Measurements from ENCODE around the gene SNX18.

SNX18 gene

DNA sequence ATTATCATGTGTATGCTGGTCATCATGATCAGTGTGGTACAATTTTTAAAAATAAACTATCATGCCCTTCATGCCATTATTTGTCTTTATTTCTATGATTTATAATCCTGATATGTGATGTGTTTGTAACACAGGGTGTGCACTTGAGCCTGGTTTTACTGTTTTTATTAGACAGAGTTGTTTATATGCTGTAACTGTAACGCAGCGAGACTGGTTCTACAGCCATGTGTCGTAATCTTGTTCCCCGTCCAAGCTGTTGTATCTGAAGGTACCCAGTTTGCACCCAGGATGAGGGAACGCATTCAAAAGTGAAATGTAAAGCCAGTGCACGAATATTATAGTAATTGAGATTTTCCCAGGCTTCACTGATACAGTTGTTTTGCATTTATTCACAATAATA is 28.2 kb downstream of the SNX18 start:
- no peak for DNase-seq (ENCODE audit: low read depth)
- H3K4me3 ChIP-seq (ENCODE audit: low read depth, low read length): no peak overlapping the region
- in situ Hi-C loops (cut with HindIII; ENCODE audit: low sequenced_read_pairs): no loop called here
- TF ChIP-seq, protein P1, sequence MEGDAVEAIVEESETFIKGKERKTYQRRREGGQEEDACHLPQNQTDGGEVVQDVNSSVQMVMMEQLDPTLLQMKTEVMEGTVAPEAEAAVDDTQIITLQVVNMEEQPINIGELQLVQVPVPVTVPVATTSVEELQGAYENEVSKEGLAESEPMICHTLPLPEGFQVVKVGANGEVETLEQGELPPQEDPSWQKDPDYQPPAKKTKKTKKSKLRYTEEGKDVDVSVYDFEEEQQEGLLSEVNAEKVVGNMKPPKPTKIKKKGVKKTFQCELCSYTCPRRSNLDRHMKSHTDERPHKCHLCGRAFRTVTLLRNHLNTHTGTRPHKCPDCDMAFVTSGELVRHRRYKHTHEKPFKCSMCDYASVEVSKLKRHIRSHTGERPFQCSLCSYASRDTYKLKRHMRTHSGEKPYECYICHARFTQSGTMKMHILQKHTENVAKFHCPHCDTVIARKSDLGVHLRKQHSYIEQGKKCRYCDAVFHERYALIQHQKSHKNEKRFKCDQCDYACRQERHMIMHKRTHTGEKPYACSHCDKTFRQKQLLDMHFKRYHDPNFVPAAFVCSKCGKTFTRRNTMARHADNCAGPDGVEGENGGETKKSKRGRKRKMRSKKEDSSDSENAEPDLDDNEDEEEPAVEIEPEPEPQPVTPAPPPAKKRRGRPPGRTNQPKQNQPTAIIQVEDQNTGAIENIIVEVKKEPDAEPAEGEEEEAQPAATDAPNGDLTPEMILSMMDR (IDR thresholded peaks at IDR 0.05; ENCODE audit: low read depth, low read length, missing control alignments): no peak

DNA sequence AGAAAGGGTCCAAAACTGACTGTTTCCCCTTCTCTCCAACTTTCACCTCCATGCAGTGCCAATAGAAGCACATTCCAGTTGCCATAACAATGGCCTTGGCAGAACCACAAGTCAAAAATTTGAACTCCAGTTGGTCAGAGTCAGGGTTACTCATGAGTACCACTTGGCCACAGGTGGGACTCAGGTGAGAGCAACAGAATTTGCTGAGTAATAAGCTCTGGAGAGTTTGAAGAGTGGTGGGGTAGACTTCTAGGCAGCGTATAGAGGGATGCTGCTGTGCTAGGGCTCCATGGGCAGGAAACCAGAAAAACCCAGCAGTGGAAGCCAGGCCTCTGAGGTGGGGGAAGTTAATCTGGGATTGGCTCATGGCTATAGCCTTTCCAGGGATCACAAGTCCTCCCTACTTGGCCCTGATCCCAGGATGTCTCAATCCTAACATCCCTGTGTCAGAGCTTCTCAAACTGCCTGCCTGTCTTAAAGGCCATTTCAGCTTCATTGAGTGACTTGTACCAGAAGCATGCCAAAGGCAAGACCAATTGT is 30.2 kb downstream of the SNX18 start:
- TF ChIP-seq, protein P1 (IDR thresholded peaks at IDR 0.05; ENCODE audit: low read depth, low read length, missing control alignments): no peak
- no peak for DNase-seq (ENCODE audit: low read depth)
- H3K4me3 ChIP-seq (ENCODE audit: low read depth, low read length): no peak overlapping the region
- in situ Hi-C loops (cut with HindIII; ENCODE audit: low sequenced_read_pairs): no loop called here

DNA sequence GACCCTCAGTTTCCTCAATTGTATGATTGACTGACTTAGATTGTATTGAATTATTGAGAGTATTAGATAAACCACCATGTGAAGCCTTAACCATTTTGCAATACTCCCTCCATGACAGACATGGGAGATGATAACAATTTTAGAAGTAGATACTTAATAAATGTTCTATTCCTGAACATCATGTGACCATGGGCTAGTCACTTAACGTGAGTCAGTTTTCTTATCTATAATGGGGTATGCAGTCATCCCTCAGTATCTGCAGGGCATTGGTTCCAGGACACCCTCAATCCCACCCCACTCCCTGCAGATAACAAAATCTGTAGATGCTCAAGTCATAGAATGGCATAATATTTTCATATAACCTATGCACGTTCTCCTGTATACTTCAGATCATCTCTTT is 31.0 kb downstream of the SNX18 start:
- TF ChIP-seq, protein P1 (IDR thresholded peaks at IDR 0.05; ENCODE audit: low read depth, low read length, missing control alignments): no peak
- in situ Hi-C loops (cut with HindIII; ENCODE audit: low sequenced_read_pairs): no loop called here
- H3K4me3 ChIP-seq (ENCODE audit: low read depth, low read length): no peak overlapping the region
- no peak for DNase-seq (ENCODE audit: low read depth)

DNA sequence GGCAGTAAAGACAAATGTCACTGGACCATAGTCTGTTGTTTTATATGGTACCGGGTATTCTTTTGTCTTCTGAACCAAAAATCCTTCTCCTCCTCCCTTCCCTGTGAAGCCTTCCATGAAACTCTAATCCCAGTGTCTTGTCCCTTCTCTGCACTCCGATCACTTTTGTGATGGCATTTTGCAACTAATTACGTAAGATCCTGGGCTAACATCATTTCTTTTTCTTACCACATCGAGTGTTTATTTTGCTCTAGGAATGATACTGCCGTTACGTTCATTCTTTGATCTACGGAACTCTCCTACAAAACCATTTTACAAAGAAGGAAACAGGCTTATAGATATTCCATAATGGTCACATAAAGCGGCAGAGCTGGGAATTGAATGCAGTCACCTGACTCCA is 33.7 kb downstream of the SNX18 start:
- TF ChIP-seq, protein P1 (IDR thresholded peaks at IDR 0.05; ENCODE audit: low read depth, low read length, missing control alignments): no peak
- no peak for DNase-seq (ENCODE audit: low read depth)
- no peak overlapping the region for H3K4me3 ChIP-seq (ENCODE audit: low read depth, low read length)
- in situ Hi-C loops (cut with HindIII; ENCODE audit: low sequenced_read_pairs): no loop called here

DNA sequence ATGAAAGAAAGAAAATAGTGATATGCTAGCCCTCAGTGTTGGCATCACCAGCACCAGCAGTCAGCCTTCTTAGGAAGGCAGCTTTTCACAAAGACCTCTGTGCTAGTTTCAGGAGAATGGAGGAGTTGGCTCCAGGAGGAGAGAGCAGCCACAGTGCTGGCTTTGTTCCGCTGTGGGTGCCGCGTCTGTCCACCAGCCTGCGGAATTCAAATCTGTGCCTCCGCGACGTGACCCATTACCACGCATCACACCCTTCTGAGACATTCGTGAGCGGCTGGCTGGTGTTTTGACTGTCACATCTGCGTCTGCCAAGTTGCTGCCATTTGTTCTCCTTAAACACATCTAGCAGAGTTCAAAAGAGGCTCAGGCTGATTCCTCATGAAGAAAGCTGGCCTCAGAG is 34.4 kb downstream of the SNX18 start:
- H3K4me3 ChIP-seq (ENCODE audit: low read depth, low read length): no peak overlapping the region
- TF ChIP-seq, protein P1 (IDR thresholded peaks at IDR 0.05; ENCODE audit: low read depth, low read length, missing control alignments): no peak
- in situ Hi-C loops (cut with HindIII; ENCODE audit: low sequenced_read_pairs): no loop called here
- DNase-seq (ENCODE audit: low read depth): no peak

DNA sequence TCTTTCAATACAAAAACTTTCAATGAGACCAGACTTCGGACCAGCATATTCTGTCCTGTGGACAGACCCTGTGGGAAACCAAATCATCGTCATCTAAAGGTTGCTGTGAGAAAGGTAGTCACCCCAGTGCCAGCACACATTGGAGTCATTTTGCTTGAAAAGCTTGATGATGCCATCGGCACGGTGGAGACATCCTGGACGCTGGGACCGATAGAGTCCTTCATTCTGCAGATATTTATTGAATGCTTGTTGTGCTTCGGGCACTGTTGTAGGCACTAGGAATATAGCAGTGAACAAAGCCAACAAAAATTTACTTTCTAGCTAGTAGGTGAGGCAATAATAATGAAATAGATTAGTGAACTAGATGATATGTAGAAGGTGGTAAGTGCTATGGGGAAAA is 34.9 kb downstream of the SNX18 start:
- no peak for DNase-seq (ENCODE audit: low read depth)
- TF ChIP-seq, protein P1 (IDR thresholded peaks at IDR 0.05; ENCODE audit: low read depth, low read length, missing control alignments): no peak
- no peak overlapping the region for H3K4me3 ChIP-seq (ENCODE audit: low read depth, low read length)
- in situ Hi-C loops (cut with HindIII; ENCODE audit: low sequenced_read_pairs): no loop called here

Measured in astrocyte of the cerebellum (primary cell).